HepG2 (cell line): ENCODE data around the gene NDRG3. TPM values are rescaled to one million over a fixed set of nuclear protein-coding genes. Genes with fewer than 3 reads are reported as not detected.

Experiments used
- ARNTL ChIP-seq: sonication (generic); formaldehyde crosslinking; IDR thresholded peaks from 2 replicates; pipeline ENCODE4 v1.4.0; 2020; ENCODE audit warnings: mild to moderate bottlenecking, missing genetic modification reagents
- EHMT2 ChIP-seq: fragments of 200-600 bp; sonication (generic); IDR thresholded peaks from 2 replicates; pipeline ENCODE4 v1.7.0; 2017; ENCODE audit warnings: antibody characterized with exemption, low read depth, low read length, borderline replicate concordance
- ELF3 ChIP-seq: IDR thresholded peaks from 2 replicates; pipeline ENCODE4 v1.6.1; 2016; ENCODE audit warnings: missing genetic modification reagents, missing compliant biosample characterization
- FOXM1 ChIP-seq: sonication (generic); formaldehyde crosslinking; IDR thresholded peaks from 2 replicates; pipeline ENCODE4 v1.5.0; 2020; ENCODE audit warnings: missing genetic modification reagents
- GATAD1 ChIP-seq: IDR thresholded peaks from 2 replicates; pipeline ENCODE4 v1.6.1; 2016; ENCODE audit warnings: missing genetic modification reagents, missing compliant biosample characterization
- HES4 ChIP-seq: sonication (generic); formaldehyde crosslinking; IDR thresholded peaks from 2 replicates; pipeline ENCODE4 v1.9.0; 2021; ENCODE audit warnings: mild to moderate bottlenecking, missing genetic modification reagents, borderline replicate concordance
- HNRNPK ChIP-seq: fragments of 200-400 bp; formaldehyde crosslinking; IDR thresholded peaks from 2 replicates; pipeline ENCODE4 v1.6.1; 2018; ENCODE audit warnings: low read length, low read depth, moderate library complexity, mild to moderate bottlenecking; ENCODE audit not compliant: poor library complexity, severe bottlenecking
- KAT8 ChIP-seq: IDR thresholded peaks from 2 replicates; pipeline ENCODE4 v1.6.1; 2016; ENCODE audit warnings: missing genetic modification reagents, missing compliant biosample characterization
- MYC ChIP-seq: sonication (generic); formaldehyde crosslinking; IDR thresholded peaks from 2 replicates; pipeline ENCODE4 v1.9.0; 2021; ENCODE audit warnings: missing genetic modification reagents, borderline replicate concordance
- PHB2 ChIP-seq: fragments of 450-650 bp; IDR thresholded peaks from 2 replicates; pipeline ENCODE4 v1.6.1; 2018; ENCODE audit not compliant: partially characterized antibody
- POGZ ChIP-seq: sonication (generic); formaldehyde crosslinking; IDR thresholded peaks from 2 replicates; pipeline ENCODE4 v1.4.0; 2020; ENCODE audit warnings: mild to moderate bottlenecking, missing genetic modification reagents
- SKI ChIP-seq: fragments of 450-650 bp; IDR thresholded peaks from one replicate; pipeline ENCODE4 v1.6.1; 2018; ENCODE audit warnings: mild to moderate bottlenecking; ENCODE audit not compliant: partially characterized antibody
- SMARCC2 ChIP-seq: fragments of 450-650 bp; IDR thresholded peaks from 2 replicates; pipeline ENCODE4 v1.6.1; 2017; ENCODE audit warnings: antibody characterized with exemption, mild to moderate bottlenecking
- SMC3 ChIP-seq: IDR thresholded peaks from 2 replicates; pipeline ENCODE4 v1.6.1; 2011; ENCODE audit warnings: low read length, improper control_type of control experiment
- SP2 ChIP-seq: sonication (generic); formaldehyde crosslinking; IDR thresholded peaks from 2 replicates; pipeline ENCODE4 v1.5.1; 2020; ENCODE audit warnings: mild to moderate bottlenecking, missing genetic modification reagents
- TGIF2 ChIP-seq: IDR thresholded peaks from 2 replicates; pipeline ENCODE4 v1.6.1; 2016; ENCODE audit warnings: control low read depth, missing compliant biosample characterization
- TOPORS ChIP-seq: sonication (generic); formaldehyde crosslinking; IDR thresholded peaks from 2 replicates; pipeline ENCODE4 v1.8.0; 2023; ENCODE audit warnings: mild to moderate bottlenecking, missing genetic modification reagents
- U2AF1 ChIP-seq: fragments of 200-400 bp; formaldehyde crosslinking; optimal IDR thresholded peaks from 2 replicates; pipeline ENCODE3; 2017; ENCODE audit warnings: mild to moderate bottlenecking, low read depth, low read length
- WIZ ChIP-seq: sonication (generic); formaldehyde crosslinking; IDR thresholded peaks from 2 replicates; pipeline ENCODE4 v1.5.1; 2020; ENCODE audit warnings: mild to moderate bottlenecking, missing genetic modification reagents
- ZFX ChIP-seq: sonication (generic); formaldehyde crosslinking; IDR thresholded peaks from 2 replicates; pipeline ENCODE4 v1.4.0; 2020; ENCODE audit warnings: mild to moderate bottlenecking, low read depth, missing genetic modification reagents, moderate library complexity
- ZNF383 ChIP-seq: sonication (generic); formaldehyde crosslinking; IDR thresholded peaks from 2 replicates; pipeline ENCODE4 v1.4.0; 2020; ENCODE audit warnings: missing genetic modification reagents, mild to moderate bottlenecking, borderline replicate concordance
- ZNF556 ChIP-seq: sonication (generic); formaldehyde crosslinking; IDR thresholded peaks from 2 replicates; pipeline ENCODE4 v1.4.0; 2020; ENCODE audit warnings: mild to moderate bottlenecking, missing genetic modification reagents, borderline replicate concordance
- polyA plus RNA-seq, 8 experiments: library from polyadenylated mRNA; depleted of rRNA in 3 of 8; stranded (reverse) in 7 of 8; unstranded in 1 of 8; fragments of >200 nt; fragmentation: Illumina TruSeq in 4 of 8; extraction: Trizol in 4 of 8; gene quantifications; 2 replicates each; pipeline versions ENCODE4 v1.2.1 to v1.2.3, GENCODE V29; 2011 to 2016; ENCODE audit warnings: low read depth in 4 of 8, missing spikeins in 1 of 8, mixed read lengths in 1 of 8; ENCODE audit not compliant: insufficient read depth in 1 of 8
- total RNA-seq, 5 experiments: library from RNA; depleted of rRNA; stranded (reverse); fragments of >200 nt; fragmentation: Illumina TruSeq; extraction: Trizol; gene quantifications; 2 replicates each; pipeline ENCODE4 v1.2.3, GENCODE V29; 2016; ENCODE audit warnings: low read depth in 1 of 5
- TF ChIP-seq, protein P1 (sequence below): sonication (generic); formaldehyde crosslinking; IDR thresholded peaks from 2 replicates; pipeline ENCODE4 v1.5.0; 2020; ENCODE audit warnings: missing genetic modification reagents
- TF ChIP-seq, protein P2 (sequence below): sonication (generic); formaldehyde crosslinking; IDR thresholded peaks from 2 replicates; pipeline ENCODE4 v1.5.1; 2020; ENCODE audit warnings: missing genetic modification reagents, mild to moderate bottlenecking, borderline replicate concordance
- TF ChIP-seq, protein P3 (sequence below): sonication (generic); formaldehyde crosslinking; conservative IDR thresholded peaks from 2 replicates; pipeline ENCODE4 v1.8.0; 2022; ENCODE audit warnings: mild to moderate bottlenecking, moderate library complexity, missing genetic modification reagents
- TF ChIP-seq, protein P4 (sequence below): sonication (generic); formaldehyde crosslinking; IDR thresholded peaks from 2 replicates; pipeline ENCODE4 v1.8.0; 2022; ENCODE audit warnings: missing genetic modification reagents, mild to moderate bottlenecking, inconsistent platforms, borderline replicate concordance

The NDRG3 gene
- total and polyA plus RNA-seq, 2 of the 13 experiments (the other 11 are each of a cell fraction or from before 2014, with no cell fraction given): 36.0 to 40.5 TPM

DNA sequence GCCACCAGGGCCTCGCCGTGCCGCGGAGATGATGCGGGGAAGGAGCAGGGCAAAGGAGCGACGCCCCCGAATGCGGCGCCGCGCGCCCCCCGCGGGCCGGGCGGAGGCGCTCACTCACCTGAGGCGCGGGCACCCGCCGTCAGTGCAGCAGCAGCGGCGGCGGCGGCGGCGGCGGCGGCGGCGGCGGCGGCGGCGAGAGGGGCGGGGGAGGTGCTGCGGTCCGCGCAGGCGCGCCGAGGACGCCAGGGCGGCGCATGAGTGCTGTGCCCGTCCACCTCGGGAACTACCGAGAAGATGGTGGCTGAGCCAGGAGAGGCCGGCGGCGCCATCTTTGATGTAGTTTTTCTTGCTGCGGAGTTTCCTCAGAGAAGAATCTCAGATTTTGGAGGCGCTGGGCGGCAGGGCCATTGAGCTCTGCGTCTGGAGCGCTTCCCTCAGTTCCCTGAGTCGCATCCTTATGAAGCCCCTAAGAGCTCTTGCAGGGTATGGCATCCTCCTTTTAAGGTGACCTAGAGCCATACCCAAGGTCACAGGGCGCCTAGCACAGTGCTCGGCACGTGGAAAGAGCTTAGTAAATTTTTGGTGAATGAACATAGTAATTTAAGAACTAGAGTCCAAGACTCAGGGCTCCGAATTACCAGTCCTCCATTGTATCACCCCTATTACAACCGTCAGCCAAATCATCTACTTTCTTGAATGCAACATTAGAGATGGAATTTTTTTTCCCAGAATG is at the start of gene NDRG3 (continued):
- TF ChIP-seq, protein P1, sequence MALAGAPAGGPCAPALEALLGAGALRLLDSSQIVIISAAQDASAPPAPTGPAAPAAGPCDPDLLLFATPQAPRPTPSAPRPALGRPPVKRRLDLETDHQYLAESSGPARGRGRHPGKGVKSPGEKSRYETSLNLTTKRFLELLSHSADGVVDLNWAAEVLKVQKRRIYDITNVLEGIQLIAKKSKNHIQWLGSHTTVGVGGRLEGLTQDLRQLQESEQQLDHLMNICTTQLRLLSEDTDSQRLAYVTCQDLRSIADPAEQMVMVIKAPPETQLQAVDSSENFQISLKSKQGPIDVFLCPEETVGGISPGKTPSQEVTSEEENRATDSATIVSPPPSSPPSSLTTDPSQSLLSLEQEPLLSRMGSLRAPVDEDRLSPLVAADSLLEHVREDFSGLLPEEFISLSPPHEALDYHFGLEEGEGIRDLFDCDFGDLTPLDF (CRISPR knock-in tag): 0 out of 2 replicates have a peak, but pooled peaks have one; percentile 32
- no peak for TF ChIP-seq SMC3
- TF ChIP-seq TGIF2: peak; percentile 14; the same call in 1 of the 2 replicates
- TF ChIP-seq PHB2: no peak
- peak; percentile 80 for TF ChIP-seq SKI
- TF ChIP-seq ZFX (CRISPR knock-in tag): peak; percentile 59; the same call in 1 of the 2 replicates
- no peak for TF ChIP-seq SP2 (CRISPR knock-in tag)
- no peak for TF ChIP-seq EHMT2
- no peak; the same call in 1 of the 2 replicates for TF ChIP-seq HES4 (CRISPR knock-in tag)
- TF ChIP-seq SMARCC2: no peak
- peak; percentile 46 for TF ChIP-seq MYC
- TF ChIP-seq TOPORS (CRISPR knock-in tag): no peak
- TF ChIP-seq KAT8 (CRISPR knock-in tag): peak; percentile 87
- TF ChIP-seq WIZ: 0 out of 2 replicates have a peak, but pooled peaks have one; percentile 56
- TF ChIP-seq FOXM1 (CRISPR knock-in tag): no peak
- TF ChIP-seq, protein P2, sequence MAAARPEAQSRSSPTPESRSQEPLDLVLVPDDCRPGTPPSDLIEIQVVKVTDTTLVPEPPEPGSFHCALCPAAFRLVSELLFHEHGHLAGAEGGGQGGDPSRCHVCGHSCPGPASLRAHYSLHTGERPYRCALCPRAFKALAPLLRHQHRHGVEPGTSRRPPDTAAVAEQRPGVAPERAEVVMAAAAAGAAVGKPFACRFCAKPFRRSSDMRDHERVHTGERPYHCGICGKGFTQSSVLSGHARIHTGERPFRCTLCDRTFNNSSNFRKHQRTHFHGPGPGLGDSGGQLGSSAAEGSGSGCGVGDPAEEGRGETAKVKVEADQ (CRISPR knock-in tag): no peak
- TF ChIP-seq ARNTL: 0 out of 2 replicates have a peak, but pooled peaks have one; percentile 16
- peak; percentile 51; the same call in 1 of the 2 replicates for TF ChIP-seq ELF3 (CRISPR knock-in tag)
- TF ChIP-seq, protein P3, sequence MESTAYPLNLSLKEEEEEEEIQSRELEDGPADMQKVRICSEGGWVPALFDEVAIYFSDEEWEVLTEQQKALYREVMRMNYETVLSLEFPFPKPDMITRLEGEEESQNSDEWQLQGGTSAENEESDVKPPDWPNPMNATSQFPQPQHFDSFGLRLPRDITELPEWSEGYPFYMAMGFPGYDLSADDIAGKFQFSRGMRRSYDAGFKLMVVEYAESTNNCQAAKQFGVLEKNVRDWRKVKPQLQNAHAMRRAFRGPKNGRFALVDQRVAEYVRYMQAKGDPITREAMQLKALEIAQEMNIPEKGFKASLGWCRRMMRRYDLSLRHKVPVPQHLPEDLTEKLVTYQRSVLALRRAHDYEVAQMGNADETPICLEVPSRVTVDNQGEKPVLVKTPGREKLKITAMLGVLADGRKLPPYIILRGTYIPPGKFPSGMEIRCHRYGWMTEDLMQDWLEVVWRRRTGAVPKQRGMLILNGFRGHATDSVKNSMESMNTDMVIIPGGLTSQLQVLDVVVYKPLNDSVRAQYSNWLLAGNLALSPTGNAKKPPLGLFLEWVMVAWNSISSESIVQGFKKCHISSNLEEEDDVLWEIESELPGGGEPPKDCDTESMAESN (CRISPR knock-in tag): peak; percentile 64; the same call in 1 of the 2 replicates
- TF ChIP-seq GATAD1: 0 out of 2 replicates have a peak, but pooled peaks have one; percentile 15
- TF ChIP-seq U2AF1: no peak
- no peak for TF ChIP-seq ZNF383 (CRISPR knock-in tag)
- no peak for TF ChIP-seq HNRNPK
- TF ChIP-seq ZNF556 (CRISPR knock-in tag): no peak
- peak; percentile 12; the same call in 1 of the 2 replicates for TF ChIP-seq POGZ (CRISPR knock-in tag)
- TF ChIP-seq, protein P4, sequence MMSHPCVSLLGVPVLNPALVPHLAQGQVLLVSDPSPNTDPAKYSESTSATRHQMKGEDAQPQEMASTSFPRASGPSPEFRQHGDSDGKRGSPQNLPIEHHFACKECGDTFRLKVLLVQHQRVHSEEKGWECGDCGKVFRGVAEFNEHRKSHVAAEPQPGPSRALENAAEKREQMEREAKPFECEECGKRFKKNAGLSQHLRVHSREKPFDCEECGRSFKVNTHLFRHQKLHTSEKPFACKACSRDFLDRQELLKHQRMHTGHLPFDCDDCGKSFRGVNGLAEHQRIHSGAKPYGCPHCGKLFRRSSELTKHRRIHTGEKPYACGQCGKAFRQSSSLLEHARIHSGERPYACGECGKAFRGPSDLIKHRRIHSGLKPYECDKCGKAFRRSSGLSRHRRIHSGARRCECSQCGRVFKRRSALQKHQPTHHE (CRISPR knock-in tag): 0 out of 2 replicates have a peak, but pooled peaks have one; percentile 25
